Brain microvascular endothelial cell (primary cell): ENCODE results near the gene SLC37A2.
A peak's percentile ranks its signal among the peaks of the same experiment; 100 is the strongest.

ENCODE experiments used
- DNase-seq: peaks from one replicate; pipeline ENCODE4 v3.0.0-alpha.2; 2020
- H3K27ac ChIP-seq: fragments of 250-450 bp; sonication (Bioruptor Pico); 2 replicates; pipeline ENCODE4 v1.5.1; 2020; ENCODE audit warnings: mild to moderate bottlenecking, moderate library complexity
- H3K27me3 ChIP-seq: fragments of 250-450 bp; sonication (Bioruptor Pico); replicated peaks from 2 replicates; pipeline ENCODE4 v1.5.1; 2020; ENCODE audit warnings: mild to moderate bottlenecking
- H3K36me3 ChIP-seq: fragments of 250-450 bp; sonication (Bioruptor Pico); replicated peaks from 2 replicates; pipeline ENCODE4 v1.5.1; 2020; ENCODE audit warnings: mild to moderate bottlenecking
- H3K4me3 ChIP-seq: 2 replicates; pipeline ENCODE4 v1.5.1; 2011; ENCODE audit warnings: low read depth, mild to moderate bottlenecking, control low read depth, low read length, moderate library complexity
- in situ Hi-C: cut with HindIII; loops from 2 replicates; pipeline ENCODE4 v1.10.0; 2017; ENCODE audit warnings: low sequenced_read_pairs, low pct_ligation_motif_present
- TF ChIP-seq, protein P1 (sequence below): IDR thresholded peaks from 2 replicates; pipeline ENCODE4 v1.5.1; 2011; ENCODE audit warnings: low read depth, mild to moderate bottlenecking, moderate library complexity, low read length, control low read depth, inconsistent platforms; ENCODE audit errors: missing control alignments

SLC37A2 gene

GRCh38 chr11:125129316-125129993 is 66.3 kb downstream of the SLC37A2 start:
- DNase-seq: no peak
- H3K36me3 ChIP-seq: no peaks in the 10 kb centered on the region
- H3K27me3 ChIP-seq: no peaks in the 10 kb centered on the region
- in situ Hi-C loops: loop anchor here (25.0 kb wide), 1 partner anchor 167 kb away; the partner anchor contains the start of gene CCDC15
- H3K4me3 ChIP-seq: no peak overlapping the region
- no peak overlapping the region for H3K27ac ChIP-seq
- TF ChIP-seq, protein P1, sequence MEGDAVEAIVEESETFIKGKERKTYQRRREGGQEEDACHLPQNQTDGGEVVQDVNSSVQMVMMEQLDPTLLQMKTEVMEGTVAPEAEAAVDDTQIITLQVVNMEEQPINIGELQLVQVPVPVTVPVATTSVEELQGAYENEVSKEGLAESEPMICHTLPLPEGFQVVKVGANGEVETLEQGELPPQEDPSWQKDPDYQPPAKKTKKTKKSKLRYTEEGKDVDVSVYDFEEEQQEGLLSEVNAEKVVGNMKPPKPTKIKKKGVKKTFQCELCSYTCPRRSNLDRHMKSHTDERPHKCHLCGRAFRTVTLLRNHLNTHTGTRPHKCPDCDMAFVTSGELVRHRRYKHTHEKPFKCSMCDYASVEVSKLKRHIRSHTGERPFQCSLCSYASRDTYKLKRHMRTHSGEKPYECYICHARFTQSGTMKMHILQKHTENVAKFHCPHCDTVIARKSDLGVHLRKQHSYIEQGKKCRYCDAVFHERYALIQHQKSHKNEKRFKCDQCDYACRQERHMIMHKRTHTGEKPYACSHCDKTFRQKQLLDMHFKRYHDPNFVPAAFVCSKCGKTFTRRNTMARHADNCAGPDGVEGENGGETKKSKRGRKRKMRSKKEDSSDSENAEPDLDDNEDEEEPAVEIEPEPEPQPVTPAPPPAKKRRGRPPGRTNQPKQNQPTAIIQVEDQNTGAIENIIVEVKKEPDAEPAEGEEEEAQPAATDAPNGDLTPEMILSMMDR: no peak

- in situ Hi-C loops: loop anchor here (25.0 kb wide), 1 partner anchor 170 kb away; the partner anchor contains the start of gene CCDC15
- no peaks in the 10 kb centered on the region for H3K27me3 ChIP-seq
- no peak for DNase-seq
- H3K27ac ChIP-seq: no peak overlapping the region
- no peak overlapping the region for H3K4me3 ChIP-seq
- TF ChIP-seq, protein P1: no peak
- no peaks in the 10 kb centered on the region for H3K36me3 ChIP-seq
These were observed 69.0 kb downstream of the SLC37A2 start for GRCh38 chr11:125132071-125132470.

GRCh38 chr11:125132596-125132995 is 69.5 kb downstream of the SLC37A2 start:
- Histone ChIP-seq H3K36me3 (no peaks in the 10 kb centered on the region), H3K27me3 (no peaks in the 10 kb centered on the region), H3K4me3 (no peak overlapping the region), H3K27ac (no peak overlapping the region)
- peak; percentile 8 for DNase-seq
- in situ Hi-C loops: loop anchor here (25.0 kb wide), 1 partner anchor 170 kb away; the partner anchor contains the start of gene CCDC15
- TF ChIP-seq, protein P1: no peak

- no peak overlapping the region for H3K27ac ChIP-seq
- TF ChIP-seq, protein P1: no peak
- H3K27me3 ChIP-seq: no peaks in the 10 kb centered on the region
- no peaks in the 10 kb centered on the region for H3K36me3 ChIP-seq
- no peak overlapping the region for H3K4me3 ChIP-seq
- in situ Hi-C loops: loop anchor here (25.0 kb wide), 1 partner anchor 174 kb away; the partner anchor contains the start of gene CCDC15
- no peak for DNase-seq
These were observed 72.9 kb downstream of the SLC37A2 start for GRCh38 chr11:125136001-125136400.

- H3K27me3 ChIP-seq: no peaks in the 10 kb centered on the region
- no peak overlapping the region for H3K4me3 ChIP-seq
- in situ Hi-C loops: loop anchor here (25.0 kb wide), 1 partner anchor 177 kb away; the partner anchor contains the start of gene CCDC15
- no peak overlapping the region for H3K27ac ChIP-seq
- DNase-seq: no peak
- no peaks in the 10 kb centered on the region for H3K36me3 ChIP-seq
- TF ChIP-seq, protein P1: no peak
These were observed 75.9 kb downstream of the SLC37A2 start for GRCh38 chr11:125138966-125139365.

DNA sequence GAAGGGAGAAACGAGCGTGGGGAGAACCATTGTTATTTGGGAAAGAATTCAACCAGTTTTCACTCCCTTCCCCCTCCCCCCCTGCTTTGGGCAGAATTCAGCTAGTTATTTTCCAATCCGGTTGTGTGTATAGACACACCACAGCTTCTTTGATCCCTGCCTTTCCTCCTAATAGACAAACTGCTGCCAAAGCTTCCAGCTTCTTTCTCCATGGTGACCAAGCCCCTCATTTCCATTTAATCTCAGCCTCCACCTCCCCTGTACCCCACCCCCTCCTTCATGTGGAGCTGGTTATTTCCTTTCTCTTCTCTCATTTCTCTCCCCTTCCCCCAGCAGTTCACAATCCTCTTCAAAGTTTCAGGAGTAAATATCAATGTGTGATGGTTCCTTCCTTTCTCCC is 76.7 kb downstream of the SLC37A2 start:
- H3K4me3 ChIP-seq: no peak overlapping the region
- H3K27ac ChIP-seq: no peak overlapping the region
- TF ChIP-seq, protein P1: no peak
- in situ Hi-C loops: loop anchor here (25.0 kb wide), 1 partner anchor 177 kb away; the partner anchor contains the start of gene CCDC15
- no peaks in the 10 kb centered on the region for H3K36me3 ChIP-seq
- no peak for DNase-seq
- no peaks in the 10 kb centered on the region for H3K27me3 ChIP-seq
